ENCODE data around the gene CNTNAP1.
A peak's percentile ranks its signal among the peaks of the same experiment; 100 is the strongest.

The CNTNAP1 gene

GRCh38 chr17:42692489-42692888 is 10.2 kb downstream of the CNTNAP1 start:
- no peak overlapping the region for H3K4me3 Mint-ChIP-seq
- no peaks in the 10 kb centered on the region for H3K27me3 Mint-ChIP-seq
- DNase-seq, result no peak
- no peak for ATAC-seq
- no peaks in the 10 kb centered on the region for H3K4me1 Mint-ChIP-seq
- no peaks in the 10 kb centered on the region for H3K9me3 Mint-ChIP-seq
- H3K27ac Mint-ChIP-seq, result no peak overlapping the region

GRCh38 chr17:42694524-42694923 is 12.2 kb downstream of the CNTNAP1 start:
- Mint-ChIP-seq H3K9me3 (no peaks in the 10 kb centered on the region), H3K27me3 (no peaks in the 10 kb centered on the region), H3K4me1 (no peaks in the 10 kb centered on the region), H3K27ac (no peak overlapping the region), H3K4me3 (no peak overlapping the region)
- DNase-seq (no peak), ATAC-seq (no peak)

GRCh38 chr17:42695500-42695899 is 13.2 kb downstream of the CNTNAP1 start:
- no peak overlapping the region for H3K27ac Mint-ChIP-seq
- ATAC-seq (no peak), DNase-seq (no peak)
- H3K4me3 Mint-ChIP-seq, result no peak overlapping the region
- no peaks in the 10 kb centered on the region for H3K9me3 Mint-ChIP-seq
- no peaks in the 10 kb centered on the region for H3K4me1 Mint-ChIP-seq
- no peaks in the 10 kb centered on the region for H3K27me3 Mint-ChIP-seq

GRCh38 chr17:42697108-42697811 is 14.9 kb downstream of the CNTNAP1 start:
- no peak for ATAC-seq
- no peak overlapping the region for H3K27ac Mint-ChIP-seq

GRCh38 chr17:42698736-42699414 is 16.5 kb downstream of the CNTNAP1 start:
- no peaks in the 10 kb centered on the region for H3K9me3 Mint-ChIP-seq
- DNase-seq, result no peak
- ATAC-seq, result no peak
- peaks cover under 1% of the 10 kb centered on the region for H3K4me1 Mint-ChIP-seq
- no peaks in the 10 kb centered on the region for H3K27me3 Mint-ChIP-seq
- H3K4me3 Mint-ChIP-seq, result no peak overlapping the region
- H3K27ac Mint-ChIP-seq, result peak overlapping the region in 1 of 2 donors; percentile 37

More at GRCh38 chr17:42697108-42697811, 14.9 kb downstream of the CNTNAP1 start:
- Mint-ChIP-seq H3K4me1 (no peaks in the 10 kb centered on the region), H3K4me3 (no peak overlapping the region), H3K9me3 (no peaks in the 10 kb centered on the region), H3K27me3 (no peaks in the 10 kb centered on the region)
- DNase-seq, result no peak

- DNase-seq, result no peak
- Mint-ChIP-seq H3K4me1 (peaks cover 6% of the 10 kb centered on the region), H3K27ac (peak overlapping the region in 1 of 2 donors; percentile 35), H3K4me3 (no peak overlapping the region), H3K9me3 (no peaks in the 10 kb centered on the region), H3K27me3 (no peaks in the 10 kb centered on the region)
- no peak for ATAC-seq
Measured at GRCh38 chr17:42699415-42699740, 17.0 kb downstream of the CNTNAP1 start.

GRCh38 chr17:42700586-42701289 is 18.4 kb downstream of the CNTNAP1 start:
- Mint-ChIP-seq H3K27me3 (no peaks in the 10 kb centered on the region), H3K27ac (peak overlapping the region in 1 of 2 donors; percentile 81), H3K4me1 (peaks cover 19% of the 10 kb centered on the region), H3K4me3 (no peak overlapping the region), H3K9me3 (no peaks in the 10 kb centered on the region)
- DNase-seq, result no peak
- ATAC-seq, result no peak

GRCh38 chr17:42702446-42702845 is 20.1 kb downstream of the CNTNAP1 start:
- no peak overlapping the region for H3K27ac Mint-ChIP-seq
- ATAC-seq, result no peak

GRCh38 chr17:42704490-42704836 is 22.1 kb downstream of the CNTNAP1 start:
- H3K4me3 Mint-ChIP-seq, result peak overlapping the region in 1 of 2 donors; percentile 13
- H3K9me3 Mint-ChIP-seq, result no peaks in the 10 kb centered on the region
- DNase-seq (no peak), ATAC-seq (peak; percentile 31)
- peak overlapping the region in 1 of 2 donors; percentile 13 for H3K27ac Mint-ChIP-seq
- H3K27me3 Mint-ChIP-seq, result no peaks in the 10 kb centered on the region
- peaks cover 41% of the 10 kb centered on the region for H3K4me1 Mint-ChIP-seq

More at GRCh38 chr17:42702446-42702845, 20.1 kb downstream of the CNTNAP1 start:
- Mint-ChIP-seq H3K27me3 (no peaks in the 10 kb centered on the region), H3K4me3 (no peak overlapping the region), H3K4me1 (peaks cover 33% of the 10 kb centered on the region), H3K9me3 (no peaks in the 10 kb centered on the region)
- DNase-seq, result no peak

GRCh38 chr17:42704837-42705494 is 22.6 kb downstream of the CNTNAP1 start:
- peak; percentile 65 to 86 for DNase-seq
- no peaks in the 10 kb centered on the region for H3K9me3 Mint-ChIP-seq
- H3K27me3 Mint-ChIP-seq, result no peaks in the 10 kb centered on the region
- peak overlapping the region; percentile 13 to 26 for H3K4me3 Mint-ChIP-seq
- H3K4me1 Mint-ChIP-seq, result peaks cover 41% of the 10 kb centered on the region
- peak; percentile 98 for ATAC-seq
- H3K27ac Mint-ChIP-seq, result peak overlapping the region in 1 of 2 donors; percentile 29

- DNase-seq (peak; percentile 45 to 76), ATAC-seq (peak; percentile 61)
- H3K9me3 Mint-ChIP-seq, result no peaks in the 10 kb centered on the region
- no peak overlapping the region for H3K27ac Mint-ChIP-seq
- H3K27me3 Mint-ChIP-seq, result no peaks in the 10 kb centered on the region
- H3K4me3 Mint-ChIP-seq, result no peak overlapping the region
- peaks cover 41% of the 10 kb centered on the region for H3K4me1 Mint-ChIP-seq
Measured at GRCh38 chr17:42706732-42707131, 24.4 kb downstream of the CNTNAP1 start.

GRCh38 chr17:42708588-42708987 is 26.3 kb downstream of the CNTNAP1 start:
- ATAC-seq (no peak), DNase-seq (no peak)
- Mint-ChIP-seq H3K9me3 (no peaks in the 10 kb centered on the region), H3K4me1 (peaks cover 41% of the 10 kb centered on the region), H3K4me3 (no peak overlapping the region), H3K27ac (no peak overlapping the region), H3K27me3 (no peaks in the 10 kb centered on the region)

- Mint-ChIP-seq H3K27ac (no peak overlapping the region), H3K4me3 (no peak overlapping the region)
- ATAC-seq, result no peak
Measured at GRCh38 chr17:42709561-42709960, 27.2 kb downstream of the CNTNAP1 start.

GRCh38 chr17:42720996-42721583 is 38.8 kb downstream of the CNTNAP1 start:
- H3K4me1 Mint-ChIP-seq, result no peaks in the 10 kb centered on the region
- H3K9me3 Mint-ChIP-seq, result no peaks in the 10 kb centered on the region
- peak; percentile 83 for ATAC-seq
- peak in 1 of 2 donors; percentile 28 for DNase-seq
- no peak overlapping the region for H3K27ac Mint-ChIP-seq
- no peaks in the 10 kb centered on the region for H3K27me3 Mint-ChIP-seq
- no peak overlapping the region for H3K4me3 Mint-ChIP-seq

More at GRCh38 chr17:42709561-42709960, 27.2 kb downstream of the CNTNAP1 start:
- Mint-ChIP-seq H3K27me3 (no peaks in the 10 kb centered on the region), H3K4me1 (peaks cover 33% of the 10 kb centered on the region), H3K9me3 (no peaks in the 10 kb centered on the region)
- DNase-seq, result no peak

- no peak overlapping the region for H3K4me3 Mint-ChIP-seq
- no peak overlapping the region for H3K27ac Mint-ChIP-seq
- H3K27me3 Mint-ChIP-seq, result no peaks in the 10 kb centered on the region
- DNase-seq (no peak), ATAC-seq (no peak)
- no peaks in the 10 kb centered on the region for H3K4me1 Mint-ChIP-seq
- H3K9me3 Mint-ChIP-seq, result no peaks in the 10 kb centered on the region
Measured at GRCh38 chr17:42723636-42724035, 41.3 kb downstream of the CNTNAP1 start.

All from stimulated activated naive CD8-positive, alpha-beta T cell treated with anti-CD3 and anti-CD28 coated beads, Interleukin-15, amount 100 ng/mL, for 72 hours (primary cell).